Sigmoid colon (tissue), 7 donors: ENCODE data around the gene RGS7BP. TPM values are rescaled to one million over a fixed set of nuclear protein-coding genes. Genes with fewer than 3 reads are reported as not detected.

Experiments
- DNase-seq: peaks from one replicate; pipeline ENCODE4 v3.0.0-alpha.2; 2019
- H3K27ac ChIP-seq, 4 donors: fragments of 200-600 bp; sonication (generic); one replicate each; pipeline ENCODE4 v1.5.1; 2016 to 2019; ENCODE audit warnings: mild to moderate bottlenecking in 1 of 4
- H3K27me3 ChIP-seq, 3 donors: fragments of 200-600 bp; sonication (generic); one replicate each; pipeline ENCODE4 v1.5.1; 2019; ENCODE audit warnings: mild to moderate bottlenecking in 1 of 3
- H3K36me3 ChIP-seq, 4 donors: fragments of 200-600 bp; sonication (generic); one replicate each; pipeline ENCODE4 v1.5.1; 2016 to 2019
- H3K4me1 ChIP-seq, 4 donors: fragments of 200-600 bp; sonication (generic); one replicate each; pipeline ENCODE4 v1.5.1; 2017 to 2019
- H3K4me3 ChIP-seq, 4 donors: fragments of 200-600 bp; sonication (generic); one replicate each; pipeline ENCODE4 v1.5.1; 2017 to 2019; ENCODE audit warnings: mild to moderate bottlenecking in 2 of 4, moderate library complexity in 1 of 4
- H3K9me3 ChIP-seq, 4 donors: fragments of 200-600 bp in 3 of 4; sonication (generic) in 3 of 4; one replicate each; pipeline versions ENCODE4 v1.5.1 to v1.6.1; 2013 to 2019
- EP300 ChIP-seq, 4 donors: sonication (generic); formaldehyde crosslinking; IDR thresholded peaks; one replicate each; pipeline ENCODE4 v1.6.1; 2017; ENCODE audit warnings: antibody characterized with exemption in 4 of 4
- POLR2A ChIP-seq, 2 donors: fragments of 450-650 bp; IDR thresholded peaks; one replicate each; pipeline ENCODE4 v1.6.1; 2016; ENCODE audit warnings: antibody characterized with exemption in 2 of 2, mild to moderate bottlenecking in 2 of 2, moderate library complexity in 2 of 2
- POLR2AphosphoS5 ChIP-seq, 4 donors: sonication (generic); formaldehyde crosslinking; IDR thresholded peaks; one replicate each; pipeline ENCODE4 v1.6.1; 2017; ENCODE audit warnings: antibody characterized with exemption in 4 of 4
- WGBS, 2 donors: extraction: QIAGEN DNeasy Blood & Tissue Kit; methylation state at CpG; one replicate each; pipeline ENCODE4 v1.1.7; 2013; 5-methylcytosine and 5-hydroxymethylcytosine counted together
- intact Hi-C: fragments of 100-400 bp; cut with DNase I; formaldehyde crosslinking; loops from one replicate; pipeline ENCODE4 v1.15.1; 2023
- polyA plus RNA-seq, 3 donors: library from polyadenylated mRNA; stranded (reverse); fragments of 200-250 nt; gene quantifications; one replicate each; pipeline ENCODE4 v1.2.3, GENCODE V29; 2013
- total RNA-seq, 4 donors: library from RNA; depleted of rRNA; stranded (reverse); fragments of >200 nt; gene quantifications; one replicate each; pipeline ENCODE4 v1.1.0, GENCODE V29; 2016
- TF ChIP-seq, protein P1 (sequence below), 4 experiments: fragments of 450-650 bp in 3 of 4; fragments of 200-600 bp in 1 of 4; IDR thresholded peaks; one replicate each; pipeline ENCODE4 v1.5.1; 2016 to 2019; ENCODE audit warnings: antibody characterized with exemption in 4 of 4, mild to moderate bottlenecking in 3 of 4, moderate library complexity in 2 of 4
- donor health status: healthy with polysubstance abuse.
- donor health status: Bipolar disorder and iron deficiency.
- donor health status: healthy.

Gene RGS7BP
- total and polyA plus RNA-seq, 7 donors, result 0.25 to 4.8 (median 0.71) TPM; not detected in 2

DNA sequence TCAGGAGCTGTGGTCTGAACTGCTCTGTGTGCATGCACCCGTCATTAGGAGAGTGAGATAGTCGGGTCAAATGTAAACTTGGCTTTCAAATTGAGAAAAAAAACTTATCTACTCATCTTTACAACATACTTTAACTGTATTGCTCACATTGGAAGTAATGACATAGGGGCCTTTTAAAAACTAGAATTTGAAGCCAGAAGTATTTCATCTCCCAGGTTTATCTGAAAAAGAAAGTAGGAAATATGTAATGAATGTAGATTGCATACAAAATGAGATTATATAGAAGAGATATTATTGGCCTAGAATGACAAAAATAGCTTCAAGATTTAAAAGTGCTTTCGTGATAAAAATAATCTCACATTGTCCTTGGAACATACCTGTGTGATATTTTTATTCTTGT lies 24.3 kb downstream of the RGS7BP start:
- peaks cover 0 to 8% (median 6%) of the 10 kb centered on the region in 4 donors for H3K4me1 ChIP-seq
- H3K36me3 ChIP-seq, result no peaks in the 10 kb centered on the region
- H3K27ac ChIP-seq, result no peak overlapping the region
- intact Hi-C loops, result no loop called here
- H3K9me3 ChIP-seq, result no peaks in the 10 kb centered on the region
- no peak for TF ChIP-seq POLR2A (IDR thresholded peaks at IDR 0.05)
- TF ChIP-seq, protein P1, sequence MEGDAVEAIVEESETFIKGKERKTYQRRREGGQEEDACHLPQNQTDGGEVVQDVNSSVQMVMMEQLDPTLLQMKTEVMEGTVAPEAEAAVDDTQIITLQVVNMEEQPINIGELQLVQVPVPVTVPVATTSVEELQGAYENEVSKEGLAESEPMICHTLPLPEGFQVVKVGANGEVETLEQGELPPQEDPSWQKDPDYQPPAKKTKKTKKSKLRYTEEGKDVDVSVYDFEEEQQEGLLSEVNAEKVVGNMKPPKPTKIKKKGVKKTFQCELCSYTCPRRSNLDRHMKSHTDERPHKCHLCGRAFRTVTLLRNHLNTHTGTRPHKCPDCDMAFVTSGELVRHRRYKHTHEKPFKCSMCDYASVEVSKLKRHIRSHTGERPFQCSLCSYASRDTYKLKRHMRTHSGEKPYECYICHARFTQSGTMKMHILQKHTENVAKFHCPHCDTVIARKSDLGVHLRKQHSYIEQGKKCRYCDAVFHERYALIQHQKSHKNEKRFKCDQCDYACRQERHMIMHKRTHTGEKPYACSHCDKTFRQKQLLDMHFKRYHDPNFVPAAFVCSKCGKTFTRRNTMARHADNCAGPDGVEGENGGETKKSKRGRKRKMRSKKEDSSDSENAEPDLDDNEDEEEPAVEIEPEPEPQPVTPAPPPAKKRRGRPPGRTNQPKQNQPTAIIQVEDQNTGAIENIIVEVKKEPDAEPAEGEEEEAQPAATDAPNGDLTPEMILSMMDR (IDR thresholded peaks at IDR 0.05), result no peak
- no peak for TF ChIP-seq EP300 (IDR thresholded peaks at IDR 0.05)
- no peak for TF ChIP-seq POLR2AphosphoS5 (IDR thresholded peaks at IDR 0.05)
- DNase-seq, result no peak
- WGBS, 2 donors, result 24 to 51% methylated on average over 3 of the region's 3 CpGs
- no peaks in the 10 kb centered on the region for H3K27me3 ChIP-seq
- no peak overlapping the region for H3K4me3 ChIP-seq

DNA sequence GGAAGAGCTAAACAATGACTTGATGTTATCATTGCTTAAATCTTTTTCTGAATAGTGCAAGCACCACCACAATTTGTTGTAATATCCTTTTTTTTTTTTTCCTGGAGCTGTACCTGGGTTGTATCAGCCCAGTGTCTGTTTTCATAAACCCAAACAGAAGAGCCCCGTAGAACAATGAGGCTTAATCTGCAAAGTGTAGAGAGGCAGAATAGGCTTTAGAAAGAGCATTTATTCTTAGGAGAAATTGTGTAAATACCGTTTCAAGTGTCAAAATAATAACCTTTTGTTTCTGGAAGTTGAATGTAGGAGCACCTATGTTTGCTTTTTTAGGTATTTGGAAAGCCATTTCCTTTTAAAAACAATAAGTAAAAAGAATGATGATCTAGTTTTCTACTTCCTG lies 26.4 kb downstream of the RGS7BP start:
- no peak for DNase-seq
- H3K36me3 ChIP-seq, result no peaks in the 10 kb centered on the region
- WGBS, 2 donors, result 9 to 16% methylated on average over 2 of the region's 2 CpGs
- peaks cover 0 to 8% (median 6%) of the 10 kb centered on the region in 4 donors for H3K4me1 ChIP-seq
- no peaks in the 10 kb centered on the region for H3K27me3 ChIP-seq
- H3K4me3 ChIP-seq, result no peak overlapping the region
- intact Hi-C loops, result no loop called here
- TF ChIP-seq EP300 (IDR thresholded peaks at IDR 0.05) (no peak), POLR2A (IDR thresholded peaks at IDR 0.05) (no peak), POLR2AphosphoS5 (IDR thresholded peaks at IDR 0.05) (no peak)
- TF ChIP-seq, protein P1 (IDR thresholded peaks at IDR 0.05), result no peak
- no peak overlapping the region for H3K27ac ChIP-seq
- no peaks in the 10 kb centered on the region for H3K9me3 ChIP-seq

DNA sequence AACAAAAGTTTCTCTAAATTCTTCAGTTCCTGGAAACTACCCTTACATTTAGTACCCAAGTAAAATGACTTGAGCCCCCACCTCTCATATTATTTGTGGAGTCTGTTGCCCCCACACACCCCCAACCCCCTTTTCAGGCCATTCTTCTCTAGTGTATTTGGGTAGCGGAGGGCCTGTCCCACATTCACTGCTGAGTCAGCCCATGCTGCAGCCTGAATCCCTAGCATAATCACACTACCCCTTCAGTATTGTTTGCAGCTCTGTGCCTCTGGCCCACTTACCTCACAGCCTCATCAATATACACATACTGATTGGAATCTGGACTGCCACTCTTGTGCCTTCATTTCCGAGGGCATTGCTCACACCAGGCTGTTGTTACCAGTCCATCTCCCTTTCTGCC lies 26.8 kb downstream of the RGS7BP start:
- TF ChIP-seq POLR2A (IDR thresholded peaks at IDR 0.05), result no peak
- no peak for TF ChIP-seq POLR2AphosphoS5 (IDR thresholded peaks at IDR 0.05)
- no peak for TF ChIP-seq EP300 (IDR thresholded peaks at IDR 0.05)
- TF ChIP-seq, protein P1 (IDR thresholded peaks at IDR 0.05), result no peak
- no peaks in the 10 kb centered on the region for H3K9me3 ChIP-seq
- DNase-seq, result no peak
- no peaks in the 10 kb centered on the region for H3K36me3 ChIP-seq
- H3K27me3 ChIP-seq, result no peaks in the 10 kb centered on the region
- intact Hi-C loops, result no loop called here
- no peak overlapping the region for H3K4me3 ChIP-seq
- H3K4me1 ChIP-seq, result peaks cover 0 to 8% (median 6%) of the 10 kb centered on the region in 4 donors
- 83 to 86% methylated on average over 2 of the region's 2 CpGs for WGBS, 2 donors
- H3K27ac ChIP-seq, result no peak overlapping the region

DNA sequence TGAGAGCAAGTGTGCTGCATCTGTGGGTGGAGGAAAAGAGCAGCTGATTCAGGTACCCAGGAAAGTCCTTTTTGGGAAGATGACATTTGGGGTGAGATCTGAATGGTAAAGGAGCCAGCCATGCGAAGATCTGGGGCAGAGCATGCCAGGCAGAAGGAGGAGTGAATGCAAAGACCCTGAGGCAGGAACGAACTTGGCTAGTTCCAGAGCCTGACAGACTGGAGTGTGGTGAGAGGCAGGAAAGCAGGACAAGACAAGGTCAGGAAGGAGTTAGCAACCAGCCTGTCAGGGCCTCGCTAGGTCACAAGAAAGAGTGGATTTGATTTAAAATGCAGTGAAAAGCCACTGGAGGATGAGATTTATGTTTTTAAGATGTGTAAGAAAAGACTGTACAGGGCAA lies 28.2 kb downstream of the RGS7BP start:
- no peaks in the 10 kb centered on the region for H3K36me3 ChIP-seq
- 62 to 69% methylated on average over 3 of the region's 3 CpGs for WGBS, 2 donors

More for the DNA sequence above, 28.2 kb downstream of the RGS7BP start:
- no peak overlapping the region for H3K27ac ChIP-seq
- no peak for DNase-seq
- intact Hi-C loops, result no loop called here
- peaks cover 0 to 8% (median 6%) of the 10 kb centered on the region in 4 donors for H3K4me1 ChIP-seq
- H3K9me3 ChIP-seq, result no peaks in the 10 kb centered on the region
- no peaks in the 10 kb centered on the region for H3K27me3 ChIP-seq
- TF ChIP-seq POLR2AphosphoS5 (IDR thresholded peaks at IDR 0.05) (no peak), POLR2A (IDR thresholded peaks at IDR 0.05) (no peak), EP300 (IDR thresholded peaks at IDR 0.05) (no peak)
- TF ChIP-seq, protein P1 (IDR thresholded peaks at IDR 0.05), result no peak
- H3K4me3 ChIP-seq, result no peak overlapping the region
